ENCODE results near the gene ZBTB7C.

GRCh38 chr18:48136051-48136826 is 272.9 kb downstream of the ZBTB7C start:
- no peak for TF ChIP-seq POLR2A (IDR thresholded peaks at IDR 0.05)
- TF ChIP-seq CTCF (IDR thresholded peaks at IDR 0.05), result no peak
